Loucy (cell line): ENCODE results near the gene HOXB7.

Source experiments
- H2AFZ ChIP-seq: fragments of 200-600 bp; sonication (generic); 2 replicates; pipeline ENCODE4 v1.6.0; 2016; ENCODE audit warnings: antibody characterized with exemption, mild to moderate bottlenecking, low read length, moderate library complexity
- H3F3A ChIP-seq: fragments of 200-600 bp; 2 replicates; pipeline ENCODE4 v1.6.0; 2016; ENCODE audit warnings: antibody characterized with exemption, low read depth, mild to moderate bottlenecking
- H3K27me3 ChIP-seq: fragments of 200-600 bp; sonication (generic); 2 replicates; pipeline ENCODE4 v1.6.1; 2014; ENCODE audit warnings: low read length, mild to moderate bottlenecking; ENCODE audit not compliant: insufficient read depth, poor library complexity, severe bottlenecking
- H3K36me3 ChIP-seq: fragments of 200-600 bp; sonication (generic); 2 replicates; pipeline ENCODE4 v1.6.1; 2016; ENCODE audit warnings: low read length; ENCODE audit not compliant: insufficient read depth
- H3K4me1 ChIP-seq: fragments of 200-600 bp; sonication (generic); 2 replicates; pipeline ENCODE4 v1.5.1; 2014; ENCODE audit warnings: low read length, mild to moderate bottlenecking; ENCODE audit not compliant: insufficient read depth, poor library complexity, severe bottlenecking
- H3K4me2 ChIP-seq: fragments of 200-600 bp; sonication (generic); 2 replicates; pipeline ENCODE4 v1.6.0; 2014; ENCODE audit warnings: antibody characterized with exemption, low read length, low read depth, mild to moderate bottlenecking; ENCODE audit not compliant: poor library complexity, severe bottlenecking
- H3K4me3 ChIP-seq: fragments of 200-600 bp; sonication (generic); 2 replicates; pipeline ENCODE4 v1.5.1; 2014; ENCODE audit warnings: low read length, mild to moderate bottlenecking, mixed read lengths; ENCODE audit not compliant: poor library complexity, severe bottlenecking
- H3K79me2 ChIP-seq: fragments of 200-600 bp; sonication (generic); 2 replicates; pipeline ENCODE4 v1.6.1; 2014; ENCODE audit warnings: low read length; ENCODE audit not compliant: insufficient read depth
- H3K9ac ChIP-seq: fragments of 200-600 bp; sonication (generic); 2 replicates; pipeline ENCODE4 v1.6.0; 2014; ENCODE audit warnings: mild to moderate bottlenecking, low read depth, low read length, moderate library complexity; ENCODE audit not compliant: poor library complexity, severe bottlenecking
- H3K9me2 ChIP-seq: fragments of 200-600 bp; sonication (generic); replicated peaks from 2 replicates; pipeline ENCODE4 v1.6.1; 2016; ENCODE audit warnings: low read depth, low read length, mixed read lengths
- H3K9me3 ChIP-seq: fragments of 200-600 bp; sonication (generic); 2 replicates; pipeline ENCODE4 v1.6.1; 2014; ENCODE audit warnings: mild to moderate bottlenecking, antibody characterized with exemption, low read length, low read depth; ENCODE audit not compliant: insufficient read depth
- H4K20me1 ChIP-seq: fragments of 200-600 bp; sonication (generic); 2 replicates; pipeline ENCODE4 v1.6.0; 2014; ENCODE audit warnings: antibody characterized with exemption, low read length, mild to moderate bottlenecking; ENCODE audit not compliant: insufficient read depth, poor library complexity, severe bottlenecking
- EZH2phosphoT487 ChIP-seq: fragments of 200-600 bp; IDR thresholded peaks from 2 replicates; pipeline ENCODE4 v1.6.1; 2018; ENCODE audit warnings: antibody characterized with exemption, mild to moderate bottlenecking, moderate library complexity, borderline replicate concordance
- TF ChIP-seq, protein P1 (sequence below): fragments of 200-600 bp; sonication (generic); conservative IDR thresholded peaks from 2 replicates; pipeline ENCODE4 v1.5.1; 2014; ENCODE audit warnings: mild to moderate bottlenecking, antibody characterized with exemption, low read length

The HOXB7 gene

DNA sequence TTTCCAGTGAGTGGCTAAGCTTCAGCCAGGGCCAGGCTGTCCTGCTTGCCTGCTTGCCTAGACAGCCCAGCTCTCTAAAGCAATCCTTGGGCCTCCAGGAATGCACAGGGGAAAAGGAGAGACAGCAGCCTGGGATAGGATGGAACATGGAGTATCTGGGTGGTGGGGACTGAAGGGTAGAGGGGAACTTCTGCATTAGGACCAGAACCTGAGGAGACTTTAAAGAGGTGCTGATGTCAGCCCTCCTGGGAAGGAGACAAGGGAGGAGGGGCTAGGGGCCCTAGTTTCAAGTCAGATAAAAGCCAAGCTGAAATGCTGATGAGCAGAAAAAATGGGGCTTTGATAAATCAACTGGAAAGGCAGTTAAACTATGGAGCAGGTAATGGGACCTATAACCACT lies 1.8 kb downstream of the HOXB7 start:
- Histone ChIP-seq H4K20me1 (peaks cover 14% of the 10 kb centered on the region), H3K9me2 (no peaks in the 10 kb centered on the region), H3F3A (0 out of 2 replicates have a peak, but pooled peaks cover 4% of the 10 kb centered on the region), H3K4me2 (peak overlapping the region; percentile 98), H3K27me3 (peaks cover 20% of the 10 kb centered on the region), H3K4me1 (peaks cover 40% of the 10 kb centered on the region), H3K9ac (peak overlapping the region; percentile 100), H3K79me2 (peaks cover 100% of the 10 kb centered on the region), H3K9me3 (no peaks in the 10 kb centered on the region), H2AFZ (no peak overlapping the region), H3K4me3 (peak overlapping the region; percentile 89), H3K36me3 (no peaks in the 10 kb centered on the region)
- TF ChIP-seq EZH2phosphoT487, result no peak
- TF ChIP-seq, protein P1, sequence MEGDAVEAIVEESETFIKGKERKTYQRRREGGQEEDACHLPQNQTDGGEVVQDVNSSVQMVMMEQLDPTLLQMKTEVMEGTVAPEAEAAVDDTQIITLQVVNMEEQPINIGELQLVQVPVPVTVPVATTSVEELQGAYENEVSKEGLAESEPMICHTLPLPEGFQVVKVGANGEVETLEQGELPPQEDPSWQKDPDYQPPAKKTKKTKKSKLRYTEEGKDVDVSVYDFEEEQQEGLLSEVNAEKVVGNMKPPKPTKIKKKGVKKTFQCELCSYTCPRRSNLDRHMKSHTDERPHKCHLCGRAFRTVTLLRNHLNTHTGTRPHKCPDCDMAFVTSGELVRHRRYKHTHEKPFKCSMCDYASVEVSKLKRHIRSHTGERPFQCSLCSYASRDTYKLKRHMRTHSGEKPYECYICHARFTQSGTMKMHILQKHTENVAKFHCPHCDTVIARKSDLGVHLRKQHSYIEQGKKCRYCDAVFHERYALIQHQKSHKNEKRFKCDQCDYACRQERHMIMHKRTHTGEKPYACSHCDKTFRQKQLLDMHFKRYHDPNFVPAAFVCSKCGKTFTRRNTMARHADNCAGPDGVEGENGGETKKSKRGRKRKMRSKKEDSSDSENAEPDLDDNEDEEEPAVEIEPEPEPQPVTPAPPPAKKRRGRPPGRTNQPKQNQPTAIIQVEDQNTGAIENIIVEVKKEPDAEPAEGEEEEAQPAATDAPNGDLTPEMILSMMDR, result no peak

DNA sequence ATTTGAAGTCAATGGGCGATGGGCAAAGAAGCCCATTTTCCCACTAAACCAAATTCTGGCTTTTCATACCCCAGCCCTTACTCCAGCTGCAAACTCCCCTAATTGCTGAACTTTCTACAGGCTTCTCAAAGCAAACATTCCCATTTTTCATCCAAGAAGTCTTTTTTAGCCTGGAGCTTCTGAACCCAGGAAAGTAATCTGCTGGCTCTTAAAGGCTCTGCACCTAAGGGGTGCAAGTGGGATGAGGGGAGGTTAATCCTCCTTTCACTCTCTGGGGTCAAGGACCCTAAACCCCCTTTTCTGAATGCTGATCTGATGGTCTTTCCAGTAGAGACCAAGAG lies 2.4 kb downstream of the HOXB7 start:
- H2AFZ ChIP-seq, result no peak overlapping the region
- H3K9me2 ChIP-seq, result no peaks in the 10 kb centered on the region
- peak overlapping the region; percentile 98 for H3K4me2 ChIP-seq
- peaks cover 17% of the 10 kb centered on the region for H4K20me1 ChIP-seq
- peaks cover 22% of the 10 kb centered on the region for H3K27me3 ChIP-seq
- H3K9me3 ChIP-seq, result no peaks in the 10 kb centered on the region
- H3K79me2 ChIP-seq, result peaks cover 100% of the 10 kb centered on the region
- H3F3A ChIP-seq, result 0 out of 2 replicates have a peak, but pooled peaks cover 4% of the 10 kb centered on the region
- H3K4me1 ChIP-seq, result peaks cover 40% of the 10 kb centered on the region
- H3K4me3 ChIP-seq, result peak overlapping the region; percentile 89
- no peaks in the 10 kb centered on the region for H3K36me3 ChIP-seq
- TF ChIP-seq, protein P1, result no peak
- no peak for TF ChIP-seq EZH2phosphoT487
- peak overlapping the region; percentile 100 for H3K9ac ChIP-seq

DNA sequence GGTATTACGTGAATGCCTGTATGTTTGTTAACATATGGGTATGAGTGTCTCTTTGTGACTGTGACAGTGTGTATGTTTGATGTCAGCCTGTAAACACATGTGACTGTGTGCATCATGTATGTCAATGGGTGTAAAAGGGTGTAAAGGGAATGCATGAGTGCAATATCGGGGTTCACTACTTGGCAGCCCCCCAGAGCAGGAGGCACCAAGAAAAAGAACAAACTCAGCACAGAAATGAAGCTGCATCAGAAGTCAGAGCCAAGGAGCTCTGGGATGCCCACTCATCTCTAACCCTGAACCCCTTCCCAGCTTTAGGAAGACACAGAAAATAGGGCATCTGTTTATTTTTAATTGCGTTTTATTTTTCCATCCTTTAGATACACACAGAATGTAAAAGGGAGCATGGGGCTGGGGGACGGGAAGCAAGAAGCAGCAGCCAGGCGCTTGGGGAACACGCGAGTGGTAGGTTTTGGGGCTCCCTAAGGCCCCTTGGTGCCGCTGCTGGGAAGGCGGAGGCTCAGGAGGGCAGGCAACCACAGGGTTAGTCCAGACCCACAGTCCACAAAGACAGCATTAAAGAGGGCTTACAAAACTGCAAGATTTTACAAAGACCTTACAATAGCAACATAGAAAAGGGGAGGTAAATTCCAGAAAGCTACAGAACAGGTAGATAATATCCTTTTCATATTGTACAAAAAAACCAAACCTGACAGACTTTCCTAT lies 3.8 kb downstream of the HOXB7 start:
- Histone ChIP-seq H3K9me2 (no peaks in the 10 kb centered on the region), H3K9ac (peak overlapping the region; percentile 100), H3K79me2 (peaks cover 100% of the 10 kb centered on the region), H2AFZ (no peak overlapping the region), H3K27me3 (peaks cover 31% of the 10 kb centered on the region), H3K4me2 (peak overlapping the region; percentile 98), H3K36me3 (peaks cover 8% of the 10 kb centered on the region), H3K4me1 (peaks cover 40% of the 10 kb centered on the region), H3K4me3 (peak overlapping the region; percentile 89), H3F3A (0 out of 2 replicates have a peak, but pooled peaks cover 4% of the 10 kb centered on the region), H4K20me1 (peaks cover 25% of the 10 kb centered on the region), H3K9me3 (no peaks in the 10 kb centered on the region)
- TF ChIP-seq EZH2phosphoT487, result no peak
- TF ChIP-seq, protein P1, result no peak
